GM06990 (cell line): ENCODE data around the gene RNF17.

ENCODE experiments used
- DNase-seq: peaks from one replicate; pipeline ENCODE4 v3.0.0-alpha.2; 2011; ENCODE audit not compliant: insufficient read length; ENCODE audit errors: extremely low read depth
- H3K27me3 ChIP-seq: replicated peaks from 2 replicates; pipeline ENCODE4 v1.6.0; 2011; ENCODE audit warnings: low read length; ENCODE audit not compliant: control insufficient read depth, insufficient read depth
- H3K36me3 ChIP-seq: 2 replicates; pipeline ENCODE4 v1.5.1; 2011; ENCODE audit warnings: low read length; ENCODE audit not compliant: control insufficient read depth, insufficient read depth
- H3K4me3 ChIP-seq: replicated peaks from 2 replicates; pipeline ENCODE4 v1.5.1; 2011; ENCODE audit warnings: low read depth, mild to moderate bottlenecking, control low read depth, low read length
- TF ChIP-seq, protein P1 (sequence below): IDR thresholded peaks from 2 replicates; pipeline ENCODE4 v1.5.1; 2011; ENCODE audit warnings: low read length, control low read depth, mild to moderate bottlenecking, inconsistent platforms; ENCODE audit not compliant: insufficient read depth, poor library complexity, severe bottlenecking

RNF17 gene

DNA sequence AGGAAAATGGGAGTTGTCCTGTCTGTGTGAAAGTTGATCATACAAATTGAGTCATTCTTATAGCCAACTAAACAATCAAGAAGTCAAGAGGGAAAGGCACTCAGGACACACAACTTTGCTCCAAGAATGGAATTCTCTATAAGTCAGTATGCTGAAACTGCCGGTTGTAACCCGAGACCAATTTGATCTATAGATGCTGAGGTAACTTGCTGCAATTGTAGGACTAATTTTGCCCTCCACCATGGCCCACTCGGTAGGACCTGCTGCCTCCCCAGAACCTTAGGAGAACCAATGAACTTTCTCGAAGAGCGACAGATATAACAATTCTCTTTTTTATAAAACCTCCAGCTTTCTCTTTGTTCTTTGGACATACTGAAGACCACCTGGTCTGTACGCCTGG is 157.0 kb downstream of the RNF17 start:
- no peak overlapping the region for H3K4me3 ChIP-seq
- no peaks in the 10 kb centered on the region for H3K36me3 ChIP-seq
- no peaks in the 10 kb centered on the region for H3K27me3 ChIP-seq
- TF ChIP-seq, protein P1, sequence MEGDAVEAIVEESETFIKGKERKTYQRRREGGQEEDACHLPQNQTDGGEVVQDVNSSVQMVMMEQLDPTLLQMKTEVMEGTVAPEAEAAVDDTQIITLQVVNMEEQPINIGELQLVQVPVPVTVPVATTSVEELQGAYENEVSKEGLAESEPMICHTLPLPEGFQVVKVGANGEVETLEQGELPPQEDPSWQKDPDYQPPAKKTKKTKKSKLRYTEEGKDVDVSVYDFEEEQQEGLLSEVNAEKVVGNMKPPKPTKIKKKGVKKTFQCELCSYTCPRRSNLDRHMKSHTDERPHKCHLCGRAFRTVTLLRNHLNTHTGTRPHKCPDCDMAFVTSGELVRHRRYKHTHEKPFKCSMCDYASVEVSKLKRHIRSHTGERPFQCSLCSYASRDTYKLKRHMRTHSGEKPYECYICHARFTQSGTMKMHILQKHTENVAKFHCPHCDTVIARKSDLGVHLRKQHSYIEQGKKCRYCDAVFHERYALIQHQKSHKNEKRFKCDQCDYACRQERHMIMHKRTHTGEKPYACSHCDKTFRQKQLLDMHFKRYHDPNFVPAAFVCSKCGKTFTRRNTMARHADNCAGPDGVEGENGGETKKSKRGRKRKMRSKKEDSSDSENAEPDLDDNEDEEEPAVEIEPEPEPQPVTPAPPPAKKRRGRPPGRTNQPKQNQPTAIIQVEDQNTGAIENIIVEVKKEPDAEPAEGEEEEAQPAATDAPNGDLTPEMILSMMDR: no peak
- no peak for DNase-seq

- Histone ChIP-seq H3K4me3 (peak overlapping the region; percentile 81), H3K36me3 (no peaks in the 10 kb centered on the region), H3K27me3 (no peaks in the 10 kb centered on the region)
- TF ChIP-seq, protein P1: no peak
- no peak for DNase-seq
Measured at GRCh38 chr13:24921881-24922280, 157.9 kb downstream of the RNF17 start.

GRCh38 chr13:24922387-24922744 is 158.4 kb downstream of the RNF17 start:
- DNase-seq: no peak
- Histone ChIP-seq H3K36me3 (no peaks in the 10 kb centered on the region), H3K4me3 (peak overlapping the region; percentile 81), H3K27me3 (no peaks in the 10 kb centered on the region)
- TF ChIP-seq, protein P1: no peak

- TF ChIP-seq, protein P1: peak; percentile 7
Measured at GRCh38 chr13:24922745-24923591, 159.0 kb downstream of the RNF17 start.

DNA sequence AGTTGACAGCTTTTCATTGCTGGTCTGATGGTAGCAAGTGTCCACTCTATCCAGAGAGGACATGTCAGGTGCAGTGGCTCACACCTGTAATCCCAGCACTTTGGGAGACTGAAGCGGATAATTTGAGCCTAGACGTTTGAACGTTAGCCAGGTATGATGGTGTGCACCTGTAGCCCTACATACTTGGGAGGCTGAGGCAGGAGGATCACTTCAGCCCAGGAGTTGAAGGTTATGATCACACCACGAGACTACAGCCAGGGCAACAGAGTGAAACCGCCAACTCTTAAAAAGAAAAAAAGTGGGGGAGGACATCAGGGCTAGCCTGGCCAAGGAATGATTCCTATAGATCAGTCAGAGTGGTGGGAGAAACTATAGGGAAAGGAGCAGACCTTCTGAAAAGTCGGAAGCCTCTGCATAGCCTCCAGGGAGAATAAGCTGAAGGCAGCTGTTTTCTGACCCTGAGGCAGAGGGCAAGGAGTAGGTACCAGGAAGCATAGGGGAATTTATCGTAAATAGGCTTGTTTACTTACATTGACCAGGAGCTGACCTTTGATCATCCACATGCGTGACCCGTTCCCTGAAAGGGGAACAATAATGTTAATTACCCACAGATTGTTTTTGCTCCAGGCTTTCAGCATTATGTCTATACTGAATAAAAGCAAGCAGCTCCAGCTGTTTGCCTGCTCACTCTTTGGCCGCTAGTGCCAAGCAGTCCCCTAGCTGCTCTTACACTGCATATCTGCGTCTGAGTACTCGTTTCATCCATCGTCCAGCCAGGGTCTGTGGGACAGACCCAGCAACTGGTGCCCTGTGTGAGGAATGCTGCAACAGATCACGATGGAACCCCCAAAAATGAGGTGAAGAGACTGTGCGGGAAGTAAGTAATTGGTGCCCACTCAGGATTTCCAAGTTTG is 161.6 kb downstream of the RNF17 start:
- no peaks in the 10 kb centered on the region for H3K36me3 ChIP-seq
- TF ChIP-seq, protein P1: no peak
- no peaks in the 10 kb centered on the region for H3K27me3 ChIP-seq
- no peak for DNase-seq
- H3K4me3 ChIP-seq: no peak overlapping the region

More at GRCh38 chr13:24922745-24923591, 159.0 kb downstream of the RNF17 start:
- no peaks in the 10 kb centered on the region for H3K27me3 ChIP-seq
- H3K36me3 ChIP-seq: no peaks in the 10 kb centered on the region
- H3K4me3 ChIP-seq: peak overlapping the region; percentile 81
- peak; percentile 99 for DNase-seq
